K562 (cell line): Measurements from ENCODE around the gene CDC42EP2. TPM values are rescaled to one million over a fixed set of nuclear protein-coding genes. Genes with fewer than 3 reads are reported as not detected.

ENCODE experiments used
- ATAC-seq: fragments of 200-7000 bp; cut with Tn5 transposase; 3 replicates; pipeline ENCODE4 v1.9.1; 2020; ENCODE audit warnings: moderate library complexity
- BruUV-seq: library from RNA; stranded (reverse); fragments of 400-500 nt; replicated peaks from 2 replicates; lab custom pipeline; 2021; lab: Mats Ljungman, UMichigan
- CTCF ChIA-PET: fragments of 300-600 bp; formaldehyde crosslinking; extraction: SDS; loops from one replicate; lab custom pipeline; 2021; ENCODE audit warnings: low intra/inter-chr PET ratio; lab: Yijun Ruan, JAX
- POLR2A ChIA-PET: fragments of 300-600, 350-650 bp; sonication (Branson Sonifier 250); formaldehyde crosslinking; extraction: SDS; loops from one replicate; lab custom pipeline; 2021; ENCODE audit warnings: antibody characterized with exemption, inconsistent platforms; lab: Yijun Ruan, JAX
- DNase-seq, 4 experiments: peaks; one replicate each; pipeline versions ENCODE4 v3.0.0 to v3.0.0-alpha.2; 2011 to 2018; ENCODE audit warnings: low spot score in 3 of 4, mixed read lengths in 3 of 4; ENCODE audit errors: extremely low read depth in 1 of 4
- FAIRE-seq: peaks from 2 replicates; lab custom pipeline; 2011; peaks lifted over from hg19 to GRCh38; lab: Jason Lieb, UNC
- H2AFZ ChIP-seq: 2 replicates; pipeline ENCODE4 v1.6.0; 2011; ENCODE audit warnings: low read depth, low read length, control low read depth, inconsistent platforms
- H3K27ac ChIP-seq: fragments of 200-600 bp; 3 replicates; pipeline ENCODE4 v1.8.0; 2011; ENCODE audit warnings: low read depth, mild to moderate bottlenecking, control low read depth, inconsistent platforms, low read length, moderate library complexity, mixed read lengths; ENCODE audit errors: extremely low read depth
- H3K27me3 ChIP-seq, 2 experiments: fragments of 300-600 bp in 1 of 2; 2 replicates in 1 of 2; 3 replicates in 1 of 2; pipeline versions ENCODE4 v1.6.0 to v1.8.0; 2011; ENCODE audit warnings: inconsistent platforms in 2 of 2, low read length in 2 of 2, mild to moderate bottlenecking in 1 of 2, mixed read lengths in 1 of 2, moderate library complexity in 1 of 2; ENCODE audit not compliant: control insufficient read depth in 2 of 2, insufficient read depth in 2 of 2
- H3K36me3 ChIP-seq: fragments of 300-600 bp; 3 replicates; pipeline ENCODE4 v1.8.0; 2011; ENCODE audit warnings: mild to moderate bottlenecking, low read length, inconsistent platforms; ENCODE audit not compliant: control insufficient read depth, insufficient read depth
- H3K4me1 ChIP-seq, 2 experiments: fragments of 200-600 bp in 1 of 2; replicated peaks in 1 of 2; 2 replicates in 1 of 2; 3 replicates in 1 of 2; pipeline versions ENCODE4 v1.5.1 to v1.8.0; 2011; ENCODE audit warnings: inconsistent platforms in 2 of 2, low read length in 2 of 2, mild to moderate bottlenecking in 1 of 2, mixed read lengths in 1 of 2, moderate library complexity in 1 of 2; ENCODE audit not compliant: control insufficient read depth in 2 of 2, insufficient read depth in 2 of 2
- H3K4me2 ChIP-seq: 2 replicates; pipeline ENCODE4 v1.6.1; 2011; ENCODE audit warnings: low read length, control low read depth, inconsistent platforms, mixed read lengths; ENCODE audit not compliant: insufficient read depth
- H3K4me3 ChIP-seq: fragments of 200-600 bp; sonication (generic), shearing (Covaris generic); 2 replicates; pipeline ENCODE4 v1.5.1; 2016; ENCODE audit warnings: control low read depth, inconsistent platforms
- H3K79me2 ChIP-seq: fragments of 200-600 bp; 3 replicates; pipeline ENCODE4 v1.8.0; 2011; ENCODE audit warnings: low read length, inconsistent platforms; ENCODE audit not compliant: control insufficient read depth, insufficient read depth
- H3K9ac ChIP-seq, 2 experiments: 2 replicates each; pipeline versions ENCODE4 v1.6.0 to v1.6.1; 2011; ENCODE audit warnings: low read depth in 2 of 2, low read length in 2 of 2, control low read depth in 1 of 2, inconsistent platforms in 1 of 2, mild to moderate bottlenecking in 1 of 2, mixed read lengths in 1 of 2; ENCODE audit not compliant: insufficient read depth in 1 of 2
- H3K9me1 ChIP-seq: one replicate; pipeline ENCODE4 v1.6.0; 2011; ENCODE audit warnings: inconsistent platforms, mild to moderate bottlenecking, low read length, moderate library complexity; ENCODE audit not compliant: control insufficient read depth, insufficient read depth
- H3K9me3 ChIP-seq: replicated peaks from 2 replicates; pipeline ENCODE4 v1.5.1; 2011; ENCODE audit warnings: low read depth, low read length, inconsistent platforms; ENCODE audit not compliant: control insufficient read depth, insufficient read depth
- H4K20me1 ChIP-seq: replicated peaks from 2 replicates; pipeline ENCODE4 v1.6.1; 2011; ENCODE audit warnings: low read length, inconsistent platforms, mixed read lengths; ENCODE audit not compliant: control insufficient read depth, insufficient read depth
- CHD2 ChIP-seq: IDR thresholded peaks from 2 replicates; pipeline ENCODE4 v1.6.1; 2011; ENCODE audit warnings: low read depth, low read length
- CTCF ChIP-seq, 3 experiments: IDR thresholded peaks in 2 of 3; conservative IDR thresholded peaks in 1 of 3; 2 replicates each; pipeline ENCODE4 v1.5.1; 2011 to 2012; ENCODE audit warnings: low read length in 3 of 3, mild to moderate bottlenecking in 3 of 3, control low read depth in 2 of 3, improper control_type of control experiment in 1 of 3, inconsistent platforms in 1 of 3, low read depth in 1 of 3, mixed read lengths in 1 of 3, moderate library complexity in 1 of 3; ENCODE audit not compliant: insufficient read depth in 2 of 3
- HDAC8 ChIP-seq: fragments of 450-650 bp; IDR thresholded peaks from 2 replicates; pipeline ENCODE4 v1.6.1; 2016; ENCODE audit warnings: mild to moderate bottlenecking, missing genetic modification characterization, moderate library complexity, missing compliant biosample characterization
- THAP7 ChIP-seq: fragments of 250-450 bp; sonication (Bioruptor Pico); IDR thresholded peaks from 2 replicates; pipeline ENCODE4 v1.5.0; 2021
- YBX1 ChIP-seq: fragments of 450-650 bp; IDR thresholded peaks from 2 replicates; pipeline ENCODE4 v1.7.1; 2016; ENCODE audit warnings: mild to moderate bottlenecking
- WGBS: fragments of 100-300 bp; shearing (Covaris generic); methylation state at CpG from one replicate; pipeline ENCODE4 v1.1.6; 2016; ENCODE audit warnings: low coverage, mixed read lengths; ENCODE audit not compliant: insufficient coverage; ENCODE audit errors: missing lambda C conversion rate; 5-methylcytosine and 5-hydroxymethylcytosine counted together
- in situ Hi-C: fragments of 300-500 bp; cut with MboI; formaldehyde crosslinking; loops from 4 replicates; pipeline ENCODE4 v1.15.0; 2018; ENCODE audit warnings: inconsistent platforms, mixed read lengths
- intact Hi-C: fragments of 100-400 bp; cut with micrococcal nuclease; formaldehyde crosslinking; loops from 2 replicates; pipeline ENCODE4 v1.14.2; 2022
- polyA plus RNA-seq, 8 experiments: library from polyadenylated mRNA; depleted of rRNA in 4 of 8; stranded (reverse) in 5 of 8; unstranded in 3 of 8; fragments of >200 nt; fragmentation: Nextera tagmentation in 2 of 8; fragmentation: Illumina TruSeq in 1 of 8; extraction: Ambion mirVana in 2 of 8; extraction: Trizol in 1 of 8; gene quantifications; 2 replicates each; pipeline versions ENCODE4 v1.2.1 to v1.2.3, GENCODE V29; 2011 to 2014; ENCODE audit warnings: inconsistent platforms in 1 of 8, missing spikeins in 1 of 8
- total RNA-seq, 7 experiments: library from RNA; depleted of rRNA in 6 of 7; stranded (reverse); fragments of >200 nt in 6 of 7; fragmentation: Illumina TruSeq in 2 of 7; extraction: Trizol in 2 of 7; gene quantifications; 2 replicates each; pipeline versions ENCODE4 v1.2.1 to v1.2.3, GENCODE V29; 2011 to 2021; ENCODE audit warnings: low replicate concordance in 1 of 7

Gene CDC42EP2
- total and polyA plus RNA-seq, 9 of the 15 experiments (the other 6 are each of a cell fraction or from before 2014, with no cell fraction given) = 0.27 to 3.5 (median 0.83) TPM; not detected in 1

- ChIA-PET CTCF (interaction anchor here (0.7 kb wide), 1 partner anchor 31 kb away, joined by 3 read pairs; no protein-coding TSS in a partner anchor), POLR2A (interaction anchor here (0.6 to 15.6 kb wide), 7 partner anchors 16 to 480 kb away, joined by 3 to 253 read pairs (median 5); partner anchors contain the start of genes DPF2, MALAT1 and NEAT1)
- no TSS peak for BruUV-seq
- ATAC-seq (no peak), FAIRE-seq (peak; percentile 59), DNase-seq (no peak)
- 30% methylated on average over 3 of the region's 3 CpGs for WGBS
- no peak overlapping the region for H3K27ac ChIP-seq
- intact Hi-C loops (no loop called here), in situ Hi-C loops (no loop called here)
- peaks cover 20 to 42% of the 10 kb centered on the region in 2 experiments for H3K4me1 ChIP-seq
- no peak overlapping the region for H3K4me3 ChIP-seq
- no peaks in the 10 kb centered on the region for H3K9me3 ChIP-seq
- H3K36me3 ChIP-seq = peaks cover 47% of the 10 kb centered on the region
- no peaks in the 10 kb centered on the region for H3K27me3 ChIP-seq
- TF ChIP-seq YBX1 (no peak), THAP7 (no peak), HDAC8 (tag) (no peak), CHD2 (no peak), CTCF (IDR thresholded peaks at IDR 0.05 in 2 of 3, conservative IDR thresholded peaks at IDR 0.05 in 1 of 3; ENCODE audit: insufficient read depth in 2 of 3, low read depth in 1 of 3, low read length in 3 of 3) (peak; percentile 22 to 39 (median 29); a peak in 3 of 6 replicates)
- H3K79me2 ChIP-seq = no peaks in the 10 kb centered on the region
- H3K4me2 ChIP-seq = no peak overlapping the region
- H2AFZ ChIP-seq = no peak overlapping the region
- H3K9me1 ChIP-seq = no peaks in the 10 kb centered on the region
- H3K9ac ChIP-seq = no peak overlapping the region; a peak in 1 of 4 replicates
- H4K20me1 ChIP-seq = peaks cover 10% of the 10 kb centered on the region; the same call in 1 of the 2 replicates
These were observed 38.1 kb downstream of the CDC42EP2 start for GRCh38 chr11:65352783-65353182.
